PC-9 (cell line): ENCODE measurements around the gene SP3. TPM values are rescaled to one million over a fixed set of nuclear protein-coding genes. Genes with fewer than 3 reads are reported as not detected.

Experiments used
- BruUV-seq: library from RNA; stranded (reverse); fragments of 400-500 nt; replicated peaks from 2 replicates; lab custom pipeline; 2021; lab: Mats Ljungman, UMichigan
- CTCF ChIA-PET: fragments of 300-600 bp; sonication (Branson Sonifier 250); formaldehyde crosslinking; loops from one replicate; lab custom pipeline; 2022; ENCODE audit warnings: antibody characterized with exemption; lab: Charles Lee
- POLR2A ChIA-PET: fragments of 300-600 bp; sonication (Branson Sonifier 250); formaldehyde crosslinking; loops from one replicate; lab custom pipeline; 2022; ENCODE audit warnings: antibody characterized with exemption; ENCODE audit not compliant: unreplicated experiment; lab: Charles Lee
- DNase-seq, 2 experiments: peaks; one replicate each; pipeline versions ENCODE4 v3.0.0 to v3.0.0-alpha.2; 2015 to 2022; ENCODE audit warnings: mixed read lengths in 1 of 2
- H2AFZ ChIP-seq: fragments of 200-600 bp; sonication (generic); 2 replicates; pipeline ENCODE4 v1.8.1; 2017; ENCODE audit warnings: antibody characterized with exemption
- H3F3A ChIP-seq: fragments of 200-600 bp; sonication (generic); 2 replicates; pipeline ENCODE4 v1.8.1; 2017; ENCODE audit warnings: antibody characterized with exemption, mild to moderate bottlenecking, low read depth; ENCODE audit not compliant: insufficient read depth
- H3K27ac ChIP-seq: fragments of 200-600 bp; sonication (generic); 2 replicates; pipeline ENCODE4 v1.6.1; 2016; ENCODE audit warnings: mixed run types
- H3K27me3 ChIP-seq: fragments of 200-600 bp; sonication (generic); 2 replicates; pipeline ENCODE4 v1.6.1; 2016; ENCODE audit warnings: low read depth, mixed run types; ENCODE audit not compliant: insufficient read depth
- H3K36me3 ChIP-seq: fragments of 200-600 bp; sonication (generic); 2 replicates; pipeline ENCODE4 v1.6.1; 2016; ENCODE audit warnings: low read depth, mixed run types
- H3K4me1 ChIP-seq: fragments of 200-600 bp; sonication (generic); replicated peaks from 2 replicates; pipeline ENCODE4 v1.6.1; 2016; ENCODE audit warnings: mixed run types; ENCODE audit not compliant: insufficient read depth
- H3K4me2 ChIP-seq: fragments of 200-600 bp; sonication (generic); 2 replicates; pipeline ENCODE4 v1.6.1; 2017; ENCODE audit warnings: mixed run types
- H3K4me3 ChIP-seq: fragments of 200-600 bp; sonication (generic); 2 replicates; pipeline ENCODE4 v1.6.1; 2016; ENCODE audit warnings: mixed run types
- H3K79me2 ChIP-seq: fragments of 200-600 bp; sonication (generic); 2 replicates; pipeline ENCODE4 v1.6.1; 2017; ENCODE audit warnings: low read depth, mixed run types
- H3K9me2 ChIP-seq: fragments of 200-600 bp; sonication (generic); 2 replicates; pipeline ENCODE4 v1.8.1; 2017; ENCODE audit warnings: mild to moderate bottlenecking; ENCODE audit not compliant: insufficient read depth
- H3K9me3 ChIP-seq: fragments of 200-600 bp; sonication (generic); 2 replicates; pipeline ENCODE4 v1.8.1; 2016; ENCODE audit warnings: low read depth; ENCODE audit not compliant: insufficient read depth
- H4K20me1 ChIP-seq: fragments of 200-600 bp; sonication (generic); 2 replicates; pipeline ENCODE4 v1.8.1; 2017; ENCODE audit not compliant: insufficient read depth
- EZH2 ChIP-seq: fragments of 200-600 bp; sonication (generic); IDR thresholded peaks from 2 replicates; pipeline ENCODE4 v1.8.0; 2017; ENCODE audit warnings: antibody characterized with exemption, low read depth
- intact Hi-C: fragments of 100-400 bp; cut with micrococcal nuclease; formaldehyde crosslinking; loops from one replicate; pipeline ENCODE4 v1.10.0; 2022; ENCODE audit not compliant: unreplicated experiment
- total RNA-seq: library from RNA; stranded (reverse); gene quantifications from 2 replicates; pipeline ENCODE4 v1.2.3, GENCODE V29; 2021
- TF ChIP-seq, protein P1 (sequence below): fragments of 200-600 bp; sonication (generic); conservative IDR thresholded peaks from 2 replicates; pipeline ENCODE4 v1.6.1; 2017; ENCODE audit warnings: mixed run types, antibody characterized with exemption, mild to moderate bottlenecking, moderate library complexity

Gene SP3
- total RNA-seq, 1 experiment from 2014 or later = 127 TPM

DNA sequence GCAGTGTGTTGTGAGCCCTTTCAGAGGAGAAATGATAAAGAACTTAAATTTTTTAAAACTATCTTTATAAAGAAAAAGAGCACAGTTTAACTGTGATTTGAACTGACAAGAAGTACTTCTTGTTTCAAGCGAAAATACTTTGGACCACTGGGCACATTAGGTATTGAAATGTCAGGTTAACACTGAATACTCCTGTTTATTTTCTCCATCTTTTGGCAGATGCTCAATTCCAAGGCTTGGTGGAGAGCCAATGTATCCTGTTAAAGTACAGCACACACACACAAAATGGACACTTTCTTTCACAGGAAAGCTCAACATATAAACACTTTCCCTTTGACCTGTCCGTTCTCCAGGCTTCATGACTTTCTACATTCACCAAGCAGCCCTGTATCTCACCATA, 32.6 kb upstream of the SP3 start:
- H3F3A ChIP-seq = no peaks in the 10 kb centered on the region; the same call in 1 of the 2 replicates
- no peaks in the 10 kb centered on the region for H3K9me2 ChIP-seq
- CTCF ChIA-PET = no interaction called here
- peaks cover 13% of the 10 kb centered on the region; the same call in 1 of the 2 replicates for H3K27me3 ChIP-seq
- H3K36me3 ChIP-seq = no peaks in the 10 kb centered on the region
- H3K4me1 ChIP-seq = no peaks in the 10 kb centered on the region
- POLR2A ChIA-PET = no interaction called here
- H3K79me2 ChIP-seq = no peaks in the 10 kb centered on the region
- no TSS peak for BruUV-seq
- H2AFZ ChIP-seq = no peak overlapping the region
- H3K4me2 ChIP-seq = no peak overlapping the region
- H4K20me1 ChIP-seq = no peaks in the 10 kb centered on the region
- no peak for DNase-seq
- no peak overlapping the region for H3K27ac ChIP-seq
- intact Hi-C loops = no loop called here
- TF ChIP-seq EZH2 = no peak
- TF ChIP-seq, protein P1, sequence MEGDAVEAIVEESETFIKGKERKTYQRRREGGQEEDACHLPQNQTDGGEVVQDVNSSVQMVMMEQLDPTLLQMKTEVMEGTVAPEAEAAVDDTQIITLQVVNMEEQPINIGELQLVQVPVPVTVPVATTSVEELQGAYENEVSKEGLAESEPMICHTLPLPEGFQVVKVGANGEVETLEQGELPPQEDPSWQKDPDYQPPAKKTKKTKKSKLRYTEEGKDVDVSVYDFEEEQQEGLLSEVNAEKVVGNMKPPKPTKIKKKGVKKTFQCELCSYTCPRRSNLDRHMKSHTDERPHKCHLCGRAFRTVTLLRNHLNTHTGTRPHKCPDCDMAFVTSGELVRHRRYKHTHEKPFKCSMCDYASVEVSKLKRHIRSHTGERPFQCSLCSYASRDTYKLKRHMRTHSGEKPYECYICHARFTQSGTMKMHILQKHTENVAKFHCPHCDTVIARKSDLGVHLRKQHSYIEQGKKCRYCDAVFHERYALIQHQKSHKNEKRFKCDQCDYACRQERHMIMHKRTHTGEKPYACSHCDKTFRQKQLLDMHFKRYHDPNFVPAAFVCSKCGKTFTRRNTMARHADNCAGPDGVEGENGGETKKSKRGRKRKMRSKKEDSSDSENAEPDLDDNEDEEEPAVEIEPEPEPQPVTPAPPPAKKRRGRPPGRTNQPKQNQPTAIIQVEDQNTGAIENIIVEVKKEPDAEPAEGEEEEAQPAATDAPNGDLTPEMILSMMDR = no peak
- H3K9me3 ChIP-seq = no peaks in the 10 kb centered on the region
- H3K4me3 ChIP-seq = no peak overlapping the region

GRCh38 chr2:173997269-173997668, 32.1 kb upstream of the SP3 start:
- H3K27me3 ChIP-seq = peaks cover 13% of the 10 kb centered on the region; the same call in 1 of the 2 replicates
- no peaks in the 10 kb centered on the region for H3K9me2 ChIP-seq
- no peak overlapping the region for H2AFZ ChIP-seq
- H3K4me1 ChIP-seq = peaks cover 5% of the 10 kb centered on the region
- H3K27ac ChIP-seq = no peak overlapping the region
- POLR2A ChIA-PET = no interaction called here
- intact Hi-C loops = no loop called here
- DNase-seq = no peak
- BruUV-seq = no TSS peak
- H3K4me3 ChIP-seq = no peak overlapping the region
- H3K9me3 ChIP-seq = no peaks in the 10 kb centered on the region
- TF ChIP-seq, protein P1 = no peak
- TF ChIP-seq EZH2 = no peak
- no peak overlapping the region for H3K4me2 ChIP-seq
- H3K79me2 ChIP-seq = no peaks in the 10 kb centered on the region
- no peaks in the 10 kb centered on the region for H4K20me1 ChIP-seq
- H3F3A ChIP-seq = peaks cover 4% of the 10 kb centered on the region; the same call in 1 of the 2 replicates
- no peaks in the 10 kb centered on the region for H3K36me3 ChIP-seq
- CTCF ChIA-PET = no interaction called here

DNA sequence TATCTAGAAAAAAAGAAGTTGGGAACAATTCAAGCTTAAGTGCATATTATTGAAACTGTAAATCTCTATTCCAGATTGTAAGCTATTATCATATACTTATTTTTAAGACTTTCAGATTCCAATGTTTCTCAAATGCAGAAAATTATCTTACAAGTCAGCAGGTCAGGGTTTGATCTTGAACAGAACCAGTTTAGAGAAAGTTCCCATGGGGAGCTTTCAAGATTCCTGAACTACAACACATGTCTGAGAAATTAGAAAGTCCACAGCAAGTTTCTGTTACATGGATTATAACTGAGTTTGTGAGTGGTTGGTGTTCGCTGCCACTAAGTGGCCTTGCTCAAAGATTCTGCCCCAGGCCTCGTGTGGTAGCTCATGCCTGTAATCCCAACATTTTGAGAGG, 31.6 kb upstream of the SP3 start:
- Histone ChIP-seq H3K9me2 (no peaks in the 10 kb centered on the region), H3K27me3 (peaks cover 13% of the 10 kb centered on the region; the same call in 1 of the 2 replicates), H3K4me1 (peaks cover 10% of the 10 kb centered on the region), H3K4me3 (no peak overlapping the region), H3F3A (peaks cover 6% of the 10 kb centered on the region; the same call in 1 of the 2 replicates), H3K4me2 (no peak overlapping the region), H3K9me3 (no peaks in the 10 kb centered on the region), H2AFZ (no peak overlapping the region), H3K79me2 (no peaks in the 10 kb centered on the region), H4K20me1 (no peaks in the 10 kb centered on the region), H3K36me3 (no peaks in the 10 kb centered on the region), H3K27ac (no peak overlapping the region)
- BruUV-seq = no TSS peak
- TF ChIP-seq EZH2 = no peak
- TF ChIP-seq, protein P1 = no peak
- DNase-seq = no peak
- ChIA-PET POLR2A (interaction anchor here (0.6 kb wide), 1 partner anchor 16 kb away, joined by 4 read pairs; no protein-coding TSS in a partner anchor), CTCF (interaction anchor here (0.6 kb wide), 1 partner anchor 74 kb away, joined by 8 read pairs; no protein-coding TSS in a partner anchor)
- intact Hi-C loops = no loop called here
